Measurements from ENCODE around the gene CDC42BPB. TPM values are rescaled to one million over a fixed set of nuclear protein-coding genes. Genes with fewer than 3 reads are reported as not detected.
A peak's percentile ranks its signal among the peaks of the same experiment; 100 is the strongest.

The CDC42BPB gene
- total RNA-seq, 1 donor from 2014 or later, result 105 TPM

- intact Hi-C loops (cut with DNase I), result loop anchor here (10.0 kb wide), 1 partner anchor 143 kb away; the partner anchor contains the start of gene TRAF3
- DNase-seq (ENCODE audit: extremely low spot score in 2 of 2), result no peak
- H3K4me3 ChIP-seq, result no peak overlapping the region
- H3K27ac ChIP-seq, result no peak overlapping the region
- H3K9me3 ChIP-seq, result no peaks in the 10 kb centered on the region
- H3K27me3 ChIP-seq, result no peaks in the 10 kb centered on the region
- H3K4me1 ChIP-seq, result peaks cover 1% of the 10 kb centered on the region
- H3K36me3 ChIP-seq, result no peaks in the 10 kb centered on the region
- no peak for TF ChIP-seq POLR2A (IDR thresholded peaks at IDR 0.05)
- peak in 2 of 3 experiments; percentile 27 to 32 for TF ChIP-seq CTCF (IDR thresholded peaks at IDR 0.05)
- no peak for TF ChIP-seq POLR2AphosphoS5 (IDR thresholded peaks at IDR 0.05; ENCODE audit: insufficient read depth in 1 of 2, low read depth in 1 of 2)
Observed at GRCh38 chr14:102917469-102918211, 139.7 kb downstream of the CDC42BPB start.

- intact Hi-C loops (cut with DNase I), result loop anchor here (10.0 kb wide), 1 partner anchor 142 kb away; the partner anchor contains the start of gene TRAF3
- Histone ChIP-seq H3K27ac (no peak overlapping the region), H3K9me3 (no peaks in the 10 kb centered on the region), H3K4me1 (no peaks in the 10 kb centered on the region), H3K4me3 (no peak overlapping the region), H3K27me3 (no peaks in the 10 kb centered on the region), H3K36me3 (no peaks in the 10 kb centered on the region)
- DNase-seq (ENCODE audit: extremely low spot score in 2 of 2), result no peak
- TF ChIP-seq POLR2A (IDR thresholded peaks at IDR 0.05) (no peak), POLR2AphosphoS5 (IDR thresholded peaks at IDR 0.05; ENCODE audit: insufficient read depth in 1 of 2, low read depth in 1 of 2) (no peak), CTCF (IDR thresholded peaks at IDR 0.05) (no peak)
Observed at GRCh38 chr14:102917056-102917385, 140.3 kb downstream of the CDC42BPB start.

GRCh38 chr14:102916347-102917055 is 140.8 kb downstream of the CDC42BPB start:
- Histone ChIP-seq H3K27ac (no peak overlapping the region), H3K4me1 (no peaks in the 10 kb centered on the region), H3K36me3 (no peaks in the 10 kb centered on the region), H3K4me3 (no peak overlapping the region), H3K27me3 (no peaks in the 10 kb centered on the region), H3K9me3 (no peaks in the 10 kb centered on the region)
- no peak for DNase-seq (ENCODE audit: extremely low spot score in 2 of 2)
- no peak for TF ChIP-seq POLR2AphosphoS5 (IDR thresholded peaks at IDR 0.05; ENCODE audit: insufficient read depth in 1 of 2, low read depth in 1 of 2)
- TF ChIP-seq POLR2A (IDR thresholded peaks at IDR 0.05), result no peak
- TF ChIP-seq CTCF (IDR thresholded peaks at IDR 0.05), result no peak
- intact Hi-C loops (cut with DNase I), result loop anchor here (10.0 kb wide), 1 partner anchor 142 kb away; the partner anchor contains the start of gene TRAF3

- Histone ChIP-seq H3K27me3 (no peaks in the 10 kb centered on the region), H3K4me3 (no peak overlapping the region), H3K27ac (no peak overlapping the region), H3K9me3 (no peaks in the 10 kb centered on the region), H3K4me1 (no peaks in the 10 kb centered on the region), H3K36me3 (no peaks in the 10 kb centered on the region)
- intact Hi-C loops (cut with DNase I), result loop anchor here (10.0 kb wide), 1 partner anchor 141 kb away; the partner anchor contains the start of gene TRAF3
- TF ChIP-seq POLR2AphosphoS5 (IDR thresholded peaks at IDR 0.05; ENCODE audit: insufficient read depth in 1 of 2, low read depth in 1 of 2), result no peak
- no peak for DNase-seq (ENCODE audit: extremely low spot score in 2 of 2)
Observed at GRCh38 chr14:102915292-102916110, 141.8 kb downstream of the CDC42BPB start.

Data from vagina (tissue), 2 donors.